ENCODE measurements around the gene RBM6. TPM values are rescaled to one million over a fixed set of nuclear protein-coding genes. Genes with fewer than 3 reads are reported as not detected.

The RBM6 gene
- polyA plus RNA-seq, 1 experiment: 62.8 TPM

GRCh38 chr3:50122071-50122470 lies 182.1 kb downstream of the RBM6 start:
- POLR2A ChIA-PET: interaction anchor here (0.6 to 2.4 kb wide), 3 partner anchors 15 to 67 kb away, joined by 3 to 12 read pairs (median 5); no protein-coding TSS in a partner anchor

GRCh38 chr3:50122661-50123391 lies 182.9 kb downstream of the RBM6 start:
- H3K9me3 ChIP-seq (ENCODE audit: control insufficient read depth, insufficient read depth, low read length): no peaks in the 10 kb centered on the region
- no peaks in the 10 kb centered on the region for H3K27me3 ChIP-seq (ENCODE audit: control insufficient read depth, insufficient read depth, low read length)
- H3K27ac ChIP-seq (ENCODE audit: low read depth, low read length): no peak overlapping the region
- TF ChIP-seq, protein P1, sequence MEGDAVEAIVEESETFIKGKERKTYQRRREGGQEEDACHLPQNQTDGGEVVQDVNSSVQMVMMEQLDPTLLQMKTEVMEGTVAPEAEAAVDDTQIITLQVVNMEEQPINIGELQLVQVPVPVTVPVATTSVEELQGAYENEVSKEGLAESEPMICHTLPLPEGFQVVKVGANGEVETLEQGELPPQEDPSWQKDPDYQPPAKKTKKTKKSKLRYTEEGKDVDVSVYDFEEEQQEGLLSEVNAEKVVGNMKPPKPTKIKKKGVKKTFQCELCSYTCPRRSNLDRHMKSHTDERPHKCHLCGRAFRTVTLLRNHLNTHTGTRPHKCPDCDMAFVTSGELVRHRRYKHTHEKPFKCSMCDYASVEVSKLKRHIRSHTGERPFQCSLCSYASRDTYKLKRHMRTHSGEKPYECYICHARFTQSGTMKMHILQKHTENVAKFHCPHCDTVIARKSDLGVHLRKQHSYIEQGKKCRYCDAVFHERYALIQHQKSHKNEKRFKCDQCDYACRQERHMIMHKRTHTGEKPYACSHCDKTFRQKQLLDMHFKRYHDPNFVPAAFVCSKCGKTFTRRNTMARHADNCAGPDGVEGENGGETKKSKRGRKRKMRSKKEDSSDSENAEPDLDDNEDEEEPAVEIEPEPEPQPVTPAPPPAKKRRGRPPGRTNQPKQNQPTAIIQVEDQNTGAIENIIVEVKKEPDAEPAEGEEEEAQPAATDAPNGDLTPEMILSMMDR (IDR thresholded peaks at IDR 0.05; ENCODE audit: low read depth, low read length): no peak
- POLR2A ChIA-PET: interaction anchor here (0.6 to 2.4 kb wide), 3 partner anchors 15 to 67 kb away, joined by 3 to 12 read pairs (median 5); no protein-coding TSS in a partner anchor
- CTCF ChIA-PET: interaction anchor here (1.0 to 9.3 kb wide), 5 partner anchors 17 to 112 kb away, joined by 3 to 154 read pairs (median 4); partner anchors contain the start of gene GNAT1
- H3K4me3 ChIP-seq (ENCODE audit: low read depth, low read length): no peak overlapping the region
- DNase-seq (ENCODE audit: low read depth, low spot score): no peak

More at GRCh38 chr3:50122071-50122470, 182.1 kb downstream of the RBM6 start:
- Histone ChIP-seq H3K27ac (ENCODE audit: low read depth, low read length) (no peak overlapping the region), H3K4me3 (ENCODE audit: low read depth, low read length) (no peak overlapping the region), H3K9me3 (ENCODE audit: control insufficient read depth, insufficient read depth, low read length) (no peaks in the 10 kb centered on the region), H3K27me3 (ENCODE audit: control insufficient read depth, insufficient read depth, low read length) (no peaks in the 10 kb centered on the region)
- TF ChIP-seq, protein P1 (IDR thresholded peaks at IDR 0.05; ENCODE audit: low read depth, low read length): no peak
- CTCF ChIA-PET: interaction anchor here (1.0 to 9.3 kb wide), 6 partner anchors 14 to 113 kb away, joined by 3 to 154 read pairs (median 4); partner anchors contain the start of gene GNAT1
- no peak for DNase-seq (ENCODE audit: low read depth, low spot score)

DNA sequence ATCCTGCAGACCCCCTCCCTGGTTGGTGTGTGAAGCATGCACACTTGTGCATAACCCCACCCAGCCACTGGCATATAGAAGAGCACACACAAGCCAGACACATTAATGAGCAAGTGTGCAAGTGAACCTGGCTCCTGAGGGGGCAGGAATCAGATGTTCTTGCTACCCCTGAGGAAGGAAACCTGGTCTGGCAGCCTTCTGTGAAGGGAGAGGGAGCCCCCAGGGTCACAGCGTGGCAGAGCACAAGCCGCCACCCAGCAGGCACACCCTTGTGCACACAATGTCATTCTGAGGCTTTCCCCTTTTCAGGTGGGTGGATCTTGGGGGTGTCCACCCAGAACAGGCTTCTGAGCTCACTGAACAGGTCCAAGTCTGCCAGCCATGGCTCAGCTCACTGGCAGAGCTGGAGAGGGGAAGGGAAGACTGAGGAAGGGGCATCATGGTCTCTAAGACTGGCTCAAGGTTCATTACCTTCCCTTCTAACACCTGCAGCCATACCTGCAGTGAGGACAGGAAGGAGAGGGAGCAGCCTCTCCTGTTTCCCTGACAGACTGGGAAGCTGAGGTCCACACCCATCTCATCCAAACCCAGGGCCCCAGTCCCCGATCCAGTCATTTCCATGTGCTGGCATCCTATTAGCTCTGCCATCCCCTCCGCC lies 183.6 kb downstream of the RBM6 start:
- ChIA-PET CTCF (interaction anchor here (0.5 to 9.3 kb wide), 3 partner anchors 67 to 183 kb away, joined by 3 to 154 read pairs (median 8); partner anchors contain the start of gene GNAT1), POLR2A (interaction anchor here (2.4 kb wide), 1 partner anchor 66 kb away, joined by 12 read pairs; no protein-coding TSS in a partner anchor)
- H3K27me3 ChIP-seq (ENCODE audit: control insufficient read depth, insufficient read depth, low read length): no peaks in the 10 kb centered on the region
- TF ChIP-seq, protein P1 (IDR thresholded peaks at IDR 0.05; ENCODE audit: low read depth, low read length): no peak
- no peak for DNase-seq (ENCODE audit: low read depth, low spot score)
- no peak overlapping the region for H3K27ac ChIP-seq (ENCODE audit: low read depth, low read length)
- no peaks in the 10 kb centered on the region for H3K9me3 ChIP-seq (ENCODE audit: control insufficient read depth, insufficient read depth, low read length)
- no peak overlapping the region for H3K4me3 ChIP-seq (ENCODE audit: low read depth, low read length)

DNA sequence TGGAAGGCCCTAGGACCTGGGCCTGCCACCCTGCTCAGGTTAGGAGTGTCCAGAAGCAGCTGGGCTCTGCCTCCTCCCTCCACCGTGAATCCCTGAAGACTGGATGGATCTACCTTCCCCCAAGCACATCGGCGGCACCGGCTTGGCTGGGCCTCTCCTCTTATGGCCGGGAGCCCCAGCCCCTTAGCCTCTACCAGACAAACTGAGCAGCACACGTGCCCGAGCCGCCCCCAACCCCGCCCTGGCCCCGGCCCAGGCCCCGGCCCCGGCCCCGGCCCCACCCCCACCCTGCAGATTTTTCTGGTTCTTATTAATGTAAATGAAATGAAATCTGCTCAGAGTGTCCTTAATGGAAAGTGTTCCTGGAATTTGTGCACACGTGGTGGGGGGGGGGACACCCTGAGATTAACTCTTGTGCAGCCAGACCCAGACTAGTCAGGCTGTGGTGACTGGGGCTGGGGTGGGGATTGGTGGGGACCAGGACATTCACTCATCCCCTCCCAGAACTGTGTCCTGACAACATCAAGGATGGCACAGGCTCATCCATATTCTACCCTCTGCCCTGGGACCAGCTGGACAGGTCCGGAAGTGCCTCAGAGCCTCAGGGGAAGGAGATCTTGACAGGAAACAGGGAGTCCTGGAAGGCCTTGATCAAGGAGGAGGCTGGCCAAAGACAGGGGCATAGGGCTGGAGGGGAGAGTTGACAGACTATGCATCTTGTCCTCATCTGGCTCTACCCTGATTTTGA lies 184.3 kb downstream of the RBM6 start:
- ChIA-PET CTCF (interaction anchor here (0.5 to 9.3 kb wide), 3 partner anchors 67 to 184 kb away, joined by 3 to 154 read pairs (median 8); partner anchors contain the start of gene GNAT1), POLR2A (interaction anchor here (2.4 kb wide), 1 partner anchor 65 kb away, joined by 12 read pairs; no protein-coding TSS in a partner anchor)
- Histone ChIP-seq H3K9me3 (ENCODE audit: control insufficient read depth, insufficient read depth, low read length) (no peaks in the 10 kb centered on the region), H3K27ac (ENCODE audit: low read depth, low read length) (no peak overlapping the region), H3K4me3 (ENCODE audit: low read depth, low read length) (no peak overlapping the region), H3K27me3 (ENCODE audit: control insufficient read depth, insufficient read depth, low read length) (no peaks in the 10 kb centered on the region)
- DNase-seq (ENCODE audit: low read depth, low spot score): no peak
- TF ChIP-seq, protein P1 (IDR thresholded peaks at IDR 0.05; ENCODE audit: low read depth, low read length): no peak

All from AG04450 (cell line).